ENCODE data around the gene SLC25A13. TPM values are rescaled to one million over a fixed set of nuclear protein-coding genes. Genes with fewer than 3 reads are reported as not detected.

Gene SLC25A13
- total and polyA plus RNA-seq, 2 donors (not counting 1 experiment from before 2014, with no cell fraction given): 6.9 to 12.0 TPM

GRCh38 chr7:96315125-96315512 lies 6.8 kb downstream of the SLC25A13 start:
- Histone ChIP-seq H3K4me2 (ENCODE audit: extremely low read depth, insufficient read depth, low read length) (no peak overlapping the region), H3K27ac (ENCODE audit: insufficient read depth, low read length) (no peak overlapping the region), H2AFZ (ENCODE audit: low read length) (no peak overlapping the region), H4K20me1 (ENCODE audit: control insufficient read depth, extremely low read depth, insufficient read depth, low read length) (no peaks in the 10 kb centered on the region), H3K4me3 (replicated peaks in 1 of 4; ENCODE audit: control extremely low read depth in 1 of 4, insufficient read depth in 1 of 4, low read depth in 3 of 4, low read length in 4 of 4) (no peak overlapping the region), H3K9ac (ENCODE audit: insufficient read depth, low read length) (no peak overlapping the region), H3K9me3 (ENCODE audit: control insufficient read depth, insufficient read depth, low read depth, low read length) (no peaks in the 10 kb centered on the region), H3K4me1 (ENCODE audit: control insufficient read depth, extremely low read depth, insufficient read depth, low read length) (no peaks in the 10 kb centered on the region), H3K27me3 (ENCODE audit: control insufficient read depth, insufficient read depth, low read length) (no peaks in the 10 kb centered on the region), H3K79me2 (ENCODE audit: control insufficient read depth, insufficient read depth, low read length) (peaks cover 15% of the 10 kb centered on the region), H3K36me3 (ENCODE audit: control insufficient read depth, insufficient read depth, low read length) (no peaks in the 10 kb centered on the region)
- no peak for DNase-seq (ENCODE audit: low read depth in 2 of 2)
- TF ChIP-seq, protein P1, sequence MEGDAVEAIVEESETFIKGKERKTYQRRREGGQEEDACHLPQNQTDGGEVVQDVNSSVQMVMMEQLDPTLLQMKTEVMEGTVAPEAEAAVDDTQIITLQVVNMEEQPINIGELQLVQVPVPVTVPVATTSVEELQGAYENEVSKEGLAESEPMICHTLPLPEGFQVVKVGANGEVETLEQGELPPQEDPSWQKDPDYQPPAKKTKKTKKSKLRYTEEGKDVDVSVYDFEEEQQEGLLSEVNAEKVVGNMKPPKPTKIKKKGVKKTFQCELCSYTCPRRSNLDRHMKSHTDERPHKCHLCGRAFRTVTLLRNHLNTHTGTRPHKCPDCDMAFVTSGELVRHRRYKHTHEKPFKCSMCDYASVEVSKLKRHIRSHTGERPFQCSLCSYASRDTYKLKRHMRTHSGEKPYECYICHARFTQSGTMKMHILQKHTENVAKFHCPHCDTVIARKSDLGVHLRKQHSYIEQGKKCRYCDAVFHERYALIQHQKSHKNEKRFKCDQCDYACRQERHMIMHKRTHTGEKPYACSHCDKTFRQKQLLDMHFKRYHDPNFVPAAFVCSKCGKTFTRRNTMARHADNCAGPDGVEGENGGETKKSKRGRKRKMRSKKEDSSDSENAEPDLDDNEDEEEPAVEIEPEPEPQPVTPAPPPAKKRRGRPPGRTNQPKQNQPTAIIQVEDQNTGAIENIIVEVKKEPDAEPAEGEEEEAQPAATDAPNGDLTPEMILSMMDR (conservative IDR thresholded peaks at IDR 0.05 in 1 of 2, IDR thresholded peaks at IDR 0.05 in 1 of 2; ENCODE audit: low read depth in 1 of 2, low read length in 2 of 2): no peak
- no peak for TF ChIP-seq EZH2 (IDR thresholded peaks at IDR 0.05; ENCODE audit: low read length, missing control alignments)

GRCh38 chr7:96314402-96315124 lies 7.3 kb downstream of the SLC25A13 start:
- H3K9ac ChIP-seq (ENCODE audit: insufficient read depth, low read length): no peak overlapping the region
- H3K9me3 ChIP-seq (ENCODE audit: control insufficient read depth, insufficient read depth, low read depth, low read length): no peaks in the 10 kb centered on the region
- TF ChIP-seq, protein P1 (conservative IDR thresholded peaks at IDR 0.05 in 1 of 2, IDR thresholded peaks at IDR 0.05 in 1 of 2; ENCODE audit: low read depth in 1 of 2, low read length in 2 of 2): no peak
- TF ChIP-seq EZH2 (IDR thresholded peaks at IDR 0.05; ENCODE audit: low read length, missing control alignments): no peak
- H3K27me3 ChIP-seq (ENCODE audit: control insufficient read depth, insufficient read depth, low read length): no peaks in the 10 kb centered on the region
- H3K36me3 ChIP-seq (ENCODE audit: control insufficient read depth, insufficient read depth, low read length): no peaks in the 10 kb centered on the region
- DNase-seq (ENCODE audit: low read depth in 2 of 2): peak in 1 of 2 donors; percentile 16
- H3K79me2 ChIP-seq (ENCODE audit: control insufficient read depth, insufficient read depth, low read length): peaks cover 15% of the 10 kb centered on the region
- H3K4me2 ChIP-seq (ENCODE audit: extremely low read depth, insufficient read depth, low read length): no peak overlapping the region
- H3K4me3 ChIP-seq (replicated peaks in 1 of 4; ENCODE audit: control extremely low read depth in 1 of 4, insufficient read depth in 1 of 4, low read depth in 3 of 4, low read length in 4 of 4): no peak overlapping the region
- no peaks in the 10 kb centered on the region for H4K20me1 ChIP-seq (ENCODE audit: control insufficient read depth, extremely low read depth, insufficient read depth, low read length)
- no peak overlapping the region for H3K27ac ChIP-seq (ENCODE audit: insufficient read depth, low read length)
- no peaks in the 10 kb centered on the region for H3K4me1 ChIP-seq (ENCODE audit: control insufficient read depth, extremely low read depth, insufficient read depth, low read length)
- H2AFZ ChIP-seq (ENCODE audit: low read length): no peak overlapping the region

GRCh38 chr7:96313940-96314339 lies 8.0 kb downstream of the SLC25A13 start:
- Histone ChIP-seq H3K79me2 (ENCODE audit: control insufficient read depth, insufficient read depth, low read length) (peaks cover 12% of the 10 kb centered on the region), H3K4me2 (ENCODE audit: extremely low read depth, insufficient read depth, low read length) (no peak overlapping the region), H3K27ac (ENCODE audit: insufficient read depth, low read length) (no peak overlapping the region), H4K20me1 (ENCODE audit: control insufficient read depth, extremely low read depth, insufficient read depth, low read length) (no peaks in the 10 kb centered on the region), H3K27me3 (ENCODE audit: control insufficient read depth, insufficient read depth, low read length) (no peaks in the 10 kb centered on the region), H3K4me3 (replicated peaks in 1 of 4; ENCODE audit: control extremely low read depth in 1 of 4, insufficient read depth in 1 of 4, low read depth in 3 of 4, low read length in 4 of 4) (no peak overlapping the region), H3K9me3 (ENCODE audit: control insufficient read depth, insufficient read depth, low read depth, low read length) (no peaks in the 10 kb centered on the region), H3K9ac (ENCODE audit: insufficient read depth, low read length) (no peak overlapping the region), H3K36me3 (ENCODE audit: control insufficient read depth, insufficient read depth, low read length) (no peaks in the 10 kb centered on the region), H3K4me1 (ENCODE audit: control insufficient read depth, extremely low read depth, insufficient read depth, low read length) (no peaks in the 10 kb centered on the region), H2AFZ (ENCODE audit: low read length) (no peak overlapping the region)
- no peak for DNase-seq (ENCODE audit: low read depth in 2 of 2)
- TF ChIP-seq EZH2 (IDR thresholded peaks at IDR 0.05; ENCODE audit: low read length, missing control alignments): no peak
- TF ChIP-seq, protein P1 (conservative IDR thresholded peaks at IDR 0.05 in 1 of 2, IDR thresholded peaks at IDR 0.05 in 1 of 2; ENCODE audit: low read depth in 1 of 2, low read length in 2 of 2): no peak
